Spleen (tissue), 11 donors: ENCODE results near the gene MTFMT. TPM values are rescaled to one million over a fixed set of nuclear protein-coding genes. Genes with fewer than 3 reads are reported as not detected.

Experiments used
- DNase-seq: peaks from one replicate; pipeline ENCODE4 v3.0.0-alpha.2; 2020
- H3K27ac ChIP-seq, 8 donors: fragments of 200-600 bp; sonication (generic) in 7 of 8; 1 replicate in 4 of 8; 2 replicates in 4 of 8; pipeline versions ENCODE4 v1.5.0 to v1.8.0; 2016 to 2021; ENCODE audit warnings: inconsistent platforms in 4 of 8, mild to moderate bottlenecking in 4 of 8, moderate library complexity in 1 of 8
- H3K27me3 ChIP-seq, 7 donors: fragments of 200-600 bp; sonication (generic) in 6 of 7; replicated peaks in 1 of 7; 1 replicate in 4 of 7; 2 replicates in 3 of 7; pipeline versions ENCODE4 v1.5.0 to v1.8.0; 2016 to 2021; ENCODE audit warnings: inconsistent platforms in 3 of 7, mild to moderate bottlenecking in 1 of 7
- H3K36me3 ChIP-seq, 6 donors: fragments of 200-600 bp; sonication (generic) in 5 of 6; 1 replicate in 4 of 6; 2 replicates in 2 of 6; pipeline versions ENCODE4 v1.5.0 to v1.8.0; 2016 to 2021; ENCODE audit warnings: inconsistent platforms in 2 of 6
- H3K4me1 ChIP-seq, 6 donors: fragments of 200-600 bp; sonication (generic) in 5 of 6; 1 replicate in 3 of 6; 2 replicates in 3 of 6; pipeline versions ENCODE4 v1.5.0 to v1.8.0; 2016 to 2021; ENCODE audit warnings: inconsistent platforms in 3 of 6
- H3K4me3 ChIP-seq, 8 donors: fragments of 200-600 bp; sonication (generic) in 7 of 8; 1 replicate in 4 of 8; 2 replicates in 4 of 8; pipeline versions ENCODE4 v1.5.0 to v1.8.0; 2016 to 2021; ENCODE audit warnings: inconsistent platforms in 4 of 8, mild to moderate bottlenecking in 4 of 8, moderate library complexity in 2 of 8
- H3K9me3 ChIP-seq, 8 donors: fragments of 200-600 bp; sonication (generic) in 7 of 8; 1 replicate in 4 of 8; 2 replicates in 4 of 8; pipeline versions ENCODE4 v1.5.0 to v1.8.0; 2016 to 2021; ENCODE audit warnings: inconsistent platforms in 4 of 8
- CTCF ChIP-seq, 11 experiments: fragments of 200-600 bp in 7 of 11; fragments of 450-650 bp in 4 of 11; sonication (generic) in 4 of 11; IDR thresholded peaks in 8 of 11; conservative IDR thresholded peaks in 3 of 11; 1 replicate in 7 of 11; 2 replicates in 4 of 11; pipeline versions ENCODE4 v1.4.0 to v1.8.0; 2016 to 2021; ENCODE audit warnings: antibody characterized with exemption in 11 of 11, inconsistent platforms in 4 of 11, mild to moderate bottlenecking in 1 of 11
- POLR2A ChIP-seq, 3 donors: fragments of 450-650 bp; IDR thresholded peaks; one replicate each; pipeline ENCODE4 v1.5.1; 2017; ENCODE audit warnings: antibody characterized with exemption in 3 of 3, mild to moderate bottlenecking in 1 of 3
- POLR2AphosphoS5 ChIP-seq, 3 donors: sonication (generic); formaldehyde crosslinking; IDR thresholded peaks; one replicate each; pipeline ENCODE4 v1.5.1; 2017; ENCODE audit warnings: antibody characterized with exemption in 3 of 3
- WGBS, 5 donors: extraction: QIAGEN DNeasy Blood & Tissue Kit in 3 of 5; methylation state at CpG; one replicate each; pipeline versions ENCODE4 v1.1.5 to v1.1.7; 2013 to 2018; 5-methylcytosine and 5-hydroxymethylcytosine counted together
- intact Hi-C: fragments of 100-400 bp; cut with DNase I; formaldehyde crosslinking; loops from one replicate; pipeline ENCODE4 v1.15.0; 2023; ENCODE audit warnings: low total_unique reads
- polyA plus RNA-seq, 3 donors: library from polyadenylated mRNA; stranded (reverse); fragments of 200-250 nt; gene quantifications; one replicate each; pipeline ENCODE4 v1.2.1, GENCODE V29; 2013
- total RNA-seq, 7 donors: library from RNA; depleted of rRNA in 3 of 7; stranded (reverse); fragments of >200 nt in 3 of 7; fragmentation: NEBNext Ultra II Directional in 4 of 7; extraction: Animal tissue kit (Norgen Biotek cat#: 25700) in 4 of 7; gene quantifications; one replicate each; pipeline versions ENCODE4 v1.1.0 to v1.2.1, GENCODE V29; 2016 to 2021
- donor health status: healthy with polysubstance abuse.
- donor health status: DM: no; HTN: no; CAD: no; lungs with moderate emphysema.
- donor health status: DM: no; HTN: no; CAD: no.
- donor health status: Bipolar disorder and iron deficiency.
- donor health status: healthy.
- donor health status: DM: no; HTN: no; CAD: no.
- donor health status: DM: yes; HTN: yes; CAD: no.

The MTFMT gene
- total and polyA plus RNA-seq, 10 donors, result 3.7 to 27.5 (median 12.4) TPM

- H3K36me3 ChIP-seq, result peaks cover 0 to 16% (median 0%) of the 10 kb centered on the region in 6 donors
These were observed 25.1 kb upstream of the MTFMT start for GRCh38 chr15:65054333-65055200.

GRCh38 chr15:65052956-65053355 is 23.5 kb upstream of the MTFMT start:
- peaks cover 13 to 35% (median 18%) of the 10 kb centered on the region in 6 donors for H3K4me1 ChIP-seq
- TF ChIP-seq CTCF (IDR thresholded peaks at IDR 0.05 in 8 of 11, conservative IDR thresholded peaks at IDR 0.05 in 3 of 11), result no peak
- no peak for TF ChIP-seq POLR2A (IDR thresholded peaks at IDR 0.05)
- TF ChIP-seq POLR2AphosphoS5 (IDR thresholded peaks at IDR 0.05), result no peak
- no peak overlapping the region for H3K4me3 ChIP-seq
- H3K9me3 ChIP-seq, result no peaks in the 10 kb centered on the region
- H3K36me3 ChIP-seq, result peaks cover 0 to 8% (median 0%) of the 10 kb centered on the region in 6 donors
- no peak for DNase-seq
- no peaks in the 10 kb centered on the region for H3K27me3 ChIP-seq
- intact Hi-C loops, result loop anchor here (10.0 kb wide), 1 partner anchor 222 kb away; no protein-coding TSS in a partner anchor
- WGBS, 5 donors, result 84 to 93% (median 89%) methylated on average over 2 of the region's 2 CpGs
- no peak overlapping the region for H3K27ac ChIP-seq

More at GRCh38 chr15:65054333-65055200, 25.1 kb upstream of the MTFMT start:
- no peaks in the 10 kb centered on the region for H3K9me3 ChIP-seq
- H3K4me3 ChIP-seq, result no peak overlapping the region
- peak overlapping the region in 3 of 8 donors; percentile 3 to 14 (median 9) for H3K27ac ChIP-seq
- TF ChIP-seq POLR2A (IDR thresholded peaks at IDR 0.05) (no peak), CTCF (IDR thresholded peaks at IDR 0.05 in 8 of 11, conservative IDR thresholded peaks at IDR 0.05 in 3 of 11) (peak; percentile 60 to 93 (median 86)), POLR2AphosphoS5 (IDR thresholded peaks at IDR 0.05) (peak; percentile 37 to 64 (median 47))
- intact Hi-C loops, result loop anchor here (10.0 kb wide), 1 partner anchor 220 kb away; no protein-coding TSS in a partner anchor
- 62 to 79% (median 73%) methylated on average over 14 to 26 of the region's 26 CpGs for WGBS, 5 donors
- H3K4me1 ChIP-seq, result peaks cover 8 to 21% (median 10%) of the 10 kb centered on the region in 6 donors
- DNase-seq, result peak; percentile 87
- no peaks in the 10 kb centered on the region for H3K27me3 ChIP-seq

DNA sequence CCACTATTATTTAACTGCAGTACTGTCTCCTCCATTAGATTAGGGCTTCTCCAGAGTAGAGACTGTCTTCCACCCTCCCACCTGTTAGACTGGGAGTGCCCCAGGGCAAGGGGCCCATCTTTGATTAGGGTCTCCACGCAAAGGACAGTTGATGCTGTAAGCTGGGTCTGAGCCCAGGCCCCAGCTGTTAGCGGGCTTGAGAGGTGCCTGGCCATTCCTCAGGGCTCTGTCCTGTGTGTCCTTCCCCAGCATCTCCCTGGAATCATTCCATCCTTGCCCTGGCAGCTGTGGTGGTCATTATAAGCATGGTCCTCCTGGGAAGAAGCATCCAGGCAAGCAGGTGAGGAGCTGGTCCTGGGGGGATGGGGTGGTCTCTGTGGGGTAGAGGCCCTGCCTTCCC is 21.8 kb upstream of the MTFMT start:
- Histone ChIP-seq H3K4me1 (peaks cover 13 to 35% (median 18%) of the 10 kb centered on the region in 6 donors), H3K27ac (no peak overlapping the region), H3K9me3 (no peaks in the 10 kb centered on the region), H3K27me3 (no peaks in the 10 kb centered on the region), H3K36me3 (peaks cover 0 to 7% (median 0%) of the 10 kb centered on the region in 6 donors), H3K4me3 (no peak overlapping the region)
- intact Hi-C loops, result loop anchor here (10.0 kb wide), 1 partner anchor 224 kb away; no protein-coding TSS in a partner anchor
- DNase-seq, result no peak
- TF ChIP-seq POLR2AphosphoS5 (IDR thresholded peaks at IDR 0.05), result no peak
- TF ChIP-seq CTCF (IDR thresholded peaks at IDR 0.05 in 8 of 11, conservative IDR thresholded peaks at IDR 0.05 in 3 of 11), result no peak
- no peak for TF ChIP-seq POLR2A (IDR thresholded peaks at IDR 0.05)
- WGBS, 5 donors, result 89 to 95% (median 93%) methylated on average over 2 of the region's 2 CpGs

DNA sequence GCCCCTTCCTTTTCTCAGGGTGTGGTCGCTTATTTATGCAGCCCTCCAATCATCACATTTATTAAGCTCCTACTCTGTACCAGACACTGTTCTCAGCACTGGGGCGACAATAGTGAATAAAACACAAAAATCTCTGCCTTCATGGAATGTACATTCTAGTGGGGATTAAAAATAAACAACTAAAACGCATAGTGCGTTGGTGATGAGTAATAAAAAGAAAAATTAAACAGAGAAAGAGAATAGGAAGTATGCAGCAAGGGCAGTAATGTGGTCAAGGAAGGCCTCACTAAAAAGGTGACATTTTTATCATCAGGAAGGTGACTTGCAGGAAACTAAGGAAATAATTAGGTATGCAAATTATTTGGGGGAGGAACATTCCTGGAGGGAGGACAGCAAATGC is 20.8 kb upstream of the MTFMT start:
- Histone ChIP-seq H3K27ac (no peak overlapping the region), H3K4me1 (peaks cover 13 to 37% (median 18%) of the 10 kb centered on the region in 6 donors), H3K36me3 (peaks cover 0 to 4% (median 0%) of the 10 kb centered on the region in 6 donors), H3K4me3 (no peak overlapping the region), H3K9me3 (no peaks in the 10 kb centered on the region), H3K27me3 (no peaks in the 10 kb centered on the region)
- DNase-seq, result no peak
- intact Hi-C loops, result loop anchor here (10.0 kb wide), 1 partner anchor 225 kb away; no protein-coding TSS in a partner anchor
- 22 to 42% (median 28%) methylated on average over 4 of the region's 4 CpGs for whole genome bisulfite sequencing, 5 donors
- no peak for TF ChIP-seq CTCF (IDR thresholded peaks at IDR 0.05 in 8 of 11, conservative IDR thresholded peaks at IDR 0.05 in 3 of 11)
- no peak for TF ChIP-seq POLR2A (IDR thresholded peaks at IDR 0.05)
- TF ChIP-seq POLR2AphosphoS5 (IDR thresholded peaks at IDR 0.05), result no peak
